Ishikawa (cell line): ENCODE measurements around the gene GALNT9.

Experiments used
- CEBPB ChIP-seq: IDR thresholded peaks from 2 replicates; pipeline ENCODE4 v1.6.1; 2012
- CREB1 ChIP-seq: IDR thresholded peaks from 2 replicates; pipeline ENCODE4 v1.6.1; 2012; ENCODE audit warnings: low read depth
- EGR1 ChIP-seq: IDR thresholded peaks from 2 replicates; pipeline ENCODE4 v1.6.1; 2012
- EP300 ChIP-seq: IDR thresholded peaks from 2 replicates; pipeline ENCODE4 v1.6.1; 2012; ENCODE audit warnings: borderline replicate concordance
- FOXM1 ChIP-seq: IDR thresholded peaks from 2 replicates; pipeline ENCODE4 v1.6.1; 2012; ENCODE audit warnings: low read depth, borderline replicate concordance
- NFIC ChIP-seq: IDR thresholded peaks from 2 replicates; pipeline ENCODE4 v1.6.1; 2012
- RAD21 ChIP-seq: IDR thresholded peaks from 2 replicates; pipeline ENCODE4 v1.6.1; 2012; ENCODE audit warnings: low read depth
- TAF1 ChIP-seq: IDR thresholded peaks from 2 replicates; pipeline ENCODE4 v1.6.1; 2012; ENCODE audit warnings: low read depth, mild to moderate bottlenecking
- TCF12 ChIP-seq: IDR thresholded peaks from 2 replicates; pipeline ENCODE4 v1.6.1; 2012; ENCODE audit warnings: low read depth
- TEAD4 ChIP-seq: IDR thresholded peaks from 2 replicates; pipeline ENCODE4 v1.6.1; 2012
- YY1 ChIP-seq: IDR thresholded peaks from 2 replicates; pipeline ENCODE4 v1.6.1; 2012; ENCODE audit warnings: low read depth
- ZBTB7A ChIP-seq: IDR thresholded peaks from 2 replicates; pipeline ENCODE4 v1.6.1; 2012; ENCODE audit warnings: low read depth
- TF ChIP-seq, protein P1 (sequence below): IDR thresholded peaks from 2 replicates; pipeline ENCODE4 v1.6.1; 2012
- TF ChIP-seq, protein P2 (sequence below): IDR thresholded peaks from 2 replicates; pipeline ENCODE4 v1.6.1; 2012; ENCODE audit warnings: low read depth, mild to moderate bottlenecking
- TF ChIP-seq, protein P3 (sequence below): IDR thresholded peaks from 2 replicates; pipeline ENCODE4 v1.6.1; 2012

Gene GALNT9

DNA sequence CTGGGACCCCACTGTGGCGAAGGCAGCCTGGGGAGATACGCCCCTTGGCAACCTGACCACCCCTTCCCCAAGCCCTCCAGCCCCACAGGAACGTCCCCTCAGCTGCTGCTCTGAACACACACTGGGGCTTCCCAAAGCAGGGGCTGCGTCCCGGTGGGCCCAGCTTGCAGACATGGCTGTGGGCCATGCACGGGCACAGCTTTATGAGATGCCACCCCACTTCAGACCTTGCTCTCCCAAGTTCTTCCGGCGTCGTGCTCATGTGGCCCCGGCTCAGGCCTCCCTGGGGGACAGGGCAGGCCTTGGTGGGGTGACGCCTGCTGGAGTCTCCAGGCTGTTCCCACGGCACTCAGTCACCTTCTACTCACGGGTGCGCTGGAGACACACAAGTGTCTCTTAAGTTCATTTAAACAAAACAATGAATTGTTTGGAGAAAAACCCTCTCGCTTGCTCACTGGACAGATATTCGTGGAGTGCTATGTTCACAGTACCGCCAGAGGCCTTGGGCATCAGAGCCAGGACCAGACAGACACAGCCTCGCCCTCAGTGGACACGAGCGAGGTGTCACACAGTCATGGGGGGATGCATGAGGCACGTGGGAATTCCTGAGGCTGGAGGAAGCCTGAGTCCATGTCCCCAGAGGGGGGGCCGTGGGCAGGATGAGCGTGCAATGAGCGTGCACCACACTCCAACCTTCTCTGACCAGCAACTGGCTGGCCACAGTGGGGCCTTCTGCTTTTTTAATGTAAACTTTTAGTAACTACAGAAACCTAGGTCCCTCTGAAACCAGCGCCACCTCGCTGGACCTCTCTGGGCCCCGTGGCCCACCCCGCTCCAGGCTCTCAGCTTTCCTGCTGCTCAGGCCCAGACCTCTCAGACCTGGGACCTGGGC, 4.3 kb downstream of the GALNT9 start:
- no peak for TF ChIP-seq EP300
- TF ChIP-seq NFIC, result no peak

DNA sequence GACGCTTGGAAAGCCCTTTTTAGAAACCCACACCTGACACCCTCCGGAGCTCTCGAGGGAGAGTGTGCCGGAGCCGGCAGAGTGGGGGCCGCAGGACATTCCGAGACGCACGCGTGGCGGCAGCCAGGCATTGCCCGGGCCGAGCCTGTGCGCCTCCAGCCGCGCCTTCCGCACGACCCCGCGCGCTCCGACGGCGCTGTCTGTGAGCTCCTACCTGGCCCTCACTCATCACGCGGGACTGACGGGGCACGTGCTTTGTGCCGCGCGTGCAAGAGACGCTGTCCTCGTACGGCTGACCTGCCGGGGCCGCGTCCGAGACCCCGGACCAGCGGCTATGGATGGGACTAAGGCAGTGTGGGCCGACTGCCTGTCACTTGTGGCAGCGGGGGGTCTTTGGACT, 5.2 kb downstream of the GALNT9 start:
- TF ChIP-seq, protein P1, sequence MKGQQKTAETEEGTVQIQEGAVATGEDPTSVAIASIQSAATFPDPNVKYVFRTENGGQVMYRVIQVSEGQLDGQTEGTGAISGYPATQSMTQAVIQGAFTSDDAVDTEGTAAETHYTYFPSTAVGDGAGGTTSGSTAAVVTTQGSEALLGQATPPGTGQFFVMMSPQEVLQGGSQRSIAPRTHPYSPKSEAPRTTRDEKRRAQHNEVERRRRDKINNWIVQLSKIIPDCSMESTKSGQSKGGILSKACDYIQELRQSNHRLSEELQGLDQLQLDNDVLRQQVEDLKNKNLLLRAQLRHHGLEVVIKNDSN, result no peak
- TF ChIP-seq EGR1 (no peak), CEBPB (no peak), TAF1 (no peak), YY1 (no peak), TCF12 (no peak), RAD21 (no peak), TEAD4 (no peak), NFIC (no peak), CREB1 (no peak), EP300 (no peak), ZBTB7A (no peak), FOXM1 (no peak)
- TF ChIP-seq, protein P2, sequence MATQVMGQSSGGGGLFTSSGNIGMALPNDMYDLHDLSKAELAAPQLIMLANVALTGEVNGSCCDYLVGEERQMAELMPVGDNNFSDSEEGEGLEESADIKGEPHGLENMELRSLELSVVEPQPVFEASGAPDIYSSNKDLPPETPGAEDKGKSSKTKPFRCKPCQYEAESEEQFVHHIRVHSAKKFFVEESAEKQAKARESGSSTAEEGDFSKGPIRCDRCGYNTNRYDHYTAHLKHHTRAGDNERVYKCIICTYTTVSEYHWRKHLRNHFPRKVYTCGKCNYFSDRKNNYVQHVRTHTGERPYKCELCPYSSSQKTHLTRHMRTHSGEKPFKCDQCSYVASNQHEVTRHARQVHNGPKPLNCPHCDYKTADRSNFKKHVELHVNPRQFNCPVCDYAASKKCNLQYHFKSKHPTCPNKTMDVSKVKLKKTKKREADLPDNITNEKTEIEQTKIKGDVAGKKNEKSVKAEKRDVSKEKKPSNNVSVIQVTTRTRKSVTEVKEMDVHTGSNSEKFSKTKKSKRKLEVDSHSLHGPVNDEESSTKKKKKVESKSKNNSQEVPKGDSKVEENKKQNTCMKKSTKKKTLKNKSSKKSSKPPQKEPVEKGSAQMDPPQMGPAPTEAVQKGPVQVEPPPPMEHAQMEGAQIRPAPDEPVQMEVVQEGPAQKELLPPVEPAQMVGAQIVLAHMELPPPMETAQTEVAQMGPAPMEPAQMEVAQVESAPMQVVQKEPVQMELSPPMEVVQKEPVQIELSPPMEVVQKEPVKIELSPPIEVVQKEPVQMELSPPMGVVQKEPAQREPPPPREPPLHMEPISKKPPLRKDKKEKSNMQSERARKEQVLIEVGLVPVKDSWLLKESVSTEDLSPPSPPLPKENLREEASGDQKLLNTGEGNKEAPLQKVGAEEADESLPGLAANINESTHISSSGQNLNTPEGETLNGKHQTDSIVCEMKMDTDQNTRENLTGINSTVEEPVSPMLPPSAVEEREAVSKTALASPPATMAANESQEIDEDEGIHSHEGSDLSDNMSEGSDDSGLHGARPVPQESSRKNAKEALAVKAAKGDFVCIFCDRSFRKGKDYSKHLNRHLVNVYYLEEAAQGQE, result no peak
- TF ChIP-seq, protein P3, sequence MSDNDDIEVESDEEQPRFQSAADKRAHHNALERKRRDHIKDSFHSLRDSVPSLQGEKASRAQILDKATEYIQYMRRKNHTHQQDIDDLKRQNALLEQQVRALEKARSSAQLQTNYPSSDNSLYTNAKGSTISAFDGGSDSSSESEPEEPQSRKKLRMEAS, result no peak

DNA sequence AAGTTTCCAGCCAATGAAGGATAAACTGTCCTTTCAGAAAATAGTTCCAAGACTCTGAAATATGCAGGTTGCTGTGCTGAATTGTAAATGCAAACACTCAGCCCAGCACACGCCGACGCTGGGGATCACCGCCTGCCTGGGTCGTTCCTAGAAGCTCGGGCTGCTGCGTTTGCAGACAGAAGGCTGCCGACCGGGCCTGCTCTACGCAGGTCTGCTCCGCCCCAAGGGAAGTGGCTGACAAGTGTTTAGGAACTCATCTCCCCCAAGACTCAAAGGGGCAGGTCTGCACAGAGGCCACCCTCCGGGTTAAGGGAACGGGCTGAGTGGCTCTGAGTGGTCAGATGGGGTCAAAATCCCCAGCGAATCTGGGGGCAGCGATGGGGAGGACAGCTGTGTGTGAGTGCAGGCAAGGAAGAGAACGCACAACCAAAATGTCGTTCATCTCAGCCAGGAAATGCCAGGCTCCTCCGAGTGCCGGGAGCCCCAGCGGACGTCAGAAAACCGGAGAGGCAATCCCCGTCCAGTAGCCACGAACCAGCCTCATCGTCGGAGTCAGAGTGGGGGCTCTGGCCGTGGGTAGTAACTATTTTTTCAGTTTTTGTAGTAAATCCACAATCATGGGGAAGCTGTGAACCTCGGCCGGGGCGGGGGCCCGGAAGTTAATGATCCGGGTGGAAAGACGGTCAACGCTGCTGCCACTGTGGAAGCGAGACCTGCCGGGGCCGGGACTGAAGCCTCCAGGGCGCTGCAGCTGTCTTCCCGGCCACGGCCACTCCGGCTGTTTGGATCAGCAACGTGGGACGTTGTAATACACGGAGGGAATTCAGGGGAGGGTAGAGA, 6.0 kb downstream of the GALNT9 start:
- no peak for TF ChIP-seq EP300
- TF ChIP-seq TCF12, result no peak
- TF ChIP-seq ZBTB7A, result no peak
- TF ChIP-seq, protein P3, result no peak
- no peak for TF ChIP-seq CEBPB
- no peak for TF ChIP-seq FOXM1
- TF ChIP-seq, protein P2, result no peak
- no peak for TF ChIP-seq NFIC
- TF ChIP-seq EGR1, result no peak
- no peak for TF ChIP-seq YY1
- TF ChIP-seq RAD21, result no peak
- TF ChIP-seq CREB1, result no peak
- TF ChIP-seq TEAD4, result no peak

DNA sequence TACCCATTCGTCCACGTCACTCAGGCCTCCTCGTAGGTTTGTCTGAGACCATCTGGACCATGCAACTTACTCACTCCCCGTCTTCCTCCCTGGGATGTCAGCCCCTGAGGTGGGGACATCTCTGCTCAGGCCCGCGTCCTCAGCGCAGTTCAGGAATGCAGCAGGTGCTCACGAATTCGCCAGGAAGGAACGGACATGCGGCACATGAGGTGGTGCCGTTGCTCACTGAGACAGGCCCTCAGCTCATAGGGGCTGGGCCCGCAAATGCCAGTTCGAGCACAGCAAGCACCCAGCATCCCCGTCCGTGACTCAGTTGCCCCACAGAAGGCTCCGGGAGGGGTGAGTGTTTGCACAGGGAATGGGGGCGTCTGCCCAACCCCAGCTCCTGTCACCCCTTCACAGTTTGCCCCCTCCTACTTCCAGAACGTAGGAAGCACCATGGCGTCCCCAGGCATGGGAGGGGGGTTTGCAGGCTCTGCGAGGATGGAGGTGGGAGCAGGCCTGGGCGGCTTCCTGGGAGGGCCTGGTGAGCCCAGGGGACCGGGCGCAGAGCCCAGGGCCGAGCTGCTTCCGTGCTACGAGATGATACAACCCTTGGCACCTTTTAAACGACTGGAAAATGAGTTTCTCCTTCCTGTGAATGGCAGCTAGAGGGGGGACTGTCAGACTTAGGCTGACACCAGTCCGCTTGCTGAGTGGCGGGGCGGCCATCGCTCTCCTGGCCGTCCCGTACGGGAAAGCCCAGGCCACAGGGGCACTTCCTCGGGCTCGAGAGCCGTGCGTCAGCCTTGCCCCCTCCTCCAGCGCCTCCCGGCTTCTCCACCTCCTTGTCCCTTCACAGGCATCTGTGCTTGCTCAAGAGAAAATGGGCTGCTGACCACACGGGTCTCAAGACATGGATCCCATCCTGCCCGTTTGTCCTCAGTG, 6.9 kb downstream of the GALNT9 start:
- TF ChIP-seq TAF1 (no peak), EGR1 (no peak), YY1 (no peak), CREB1 (no peak)

DNA sequence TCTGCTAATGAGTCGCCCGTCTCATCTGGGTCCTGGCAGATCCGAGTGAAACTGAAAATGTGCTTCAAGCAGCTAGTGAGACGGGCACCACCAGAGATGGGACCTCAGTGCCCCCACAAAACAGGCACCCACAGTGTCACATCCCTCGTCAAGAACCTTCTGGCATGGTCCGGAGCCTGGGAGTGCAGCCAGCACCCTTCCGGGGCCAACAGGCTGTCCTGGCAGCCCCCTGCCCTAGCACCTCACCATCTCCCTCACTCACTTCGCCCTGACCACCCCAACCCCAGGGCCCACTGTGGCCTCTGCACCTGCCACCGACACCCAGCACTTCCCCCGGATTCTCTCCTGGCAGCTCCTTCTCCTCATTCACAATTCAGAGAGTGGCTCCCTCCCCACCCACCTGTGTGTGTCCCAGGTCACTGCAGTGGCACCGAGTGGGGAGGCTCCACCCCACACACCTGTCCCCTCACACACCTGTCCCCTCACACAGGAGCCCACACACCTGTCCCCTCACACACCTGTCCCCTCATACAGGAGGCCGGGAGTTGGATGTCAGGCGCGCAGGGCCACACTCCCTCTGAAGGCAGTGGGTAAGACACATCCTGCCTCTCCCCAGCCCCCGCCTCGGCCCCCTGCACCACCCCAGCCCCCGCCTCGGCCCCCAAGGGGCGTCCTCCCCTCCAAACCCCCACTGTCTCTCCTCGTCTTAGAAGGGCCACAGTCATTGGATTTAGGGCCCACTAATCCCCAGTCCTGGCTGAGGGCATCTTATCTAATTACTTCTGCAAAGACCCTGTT, 7.9 kb downstream of the GALNT9 start:
- TF ChIP-seq, protein P3, result no peak
- TF ChIP-seq ZBTB7A, result no peak
- no peak for TF ChIP-seq CEBPB
- no peak for TF ChIP-seq RAD21
- TF ChIP-seq TCF12, result no peak
- no peak for TF ChIP-seq NFIC
- TF ChIP-seq FOXM1, result no peak
- no peak for TF ChIP-seq TEAD4
- TF ChIP-seq EP300, result no peak
- no peak for TF ChIP-seq YY1
- no peak for TF ChIP-seq TAF1
- TF ChIP-seq, protein P2, result no peak
- no peak for TF ChIP-seq EGR1
- TF ChIP-seq CREB1, result no peak
